MM.1S (cell line): ENCODE data around the gene MRPL52.

Experiments
- DNase-seq: peaks from one replicate; pipeline ENCODE4 v3.0.0-alpha.2; 2015
- H2AFZ ChIP-seq: fragments of 300-600 bp; sonication (generic); 2 replicates; pipeline ENCODE4 v1.6.0; 2016; ENCODE audit warnings: antibody characterized with exemption, low read length
- H3F3A ChIP-seq: fragments of 300-600 bp; sonication (generic); 2 replicates; pipeline ENCODE4 v1.6.1; 2016; ENCODE audit warnings: mild to moderate bottlenecking, antibody characterized with exemption, low read length, moderate library complexity, mixed read lengths; ENCODE audit not compliant: insufficient read depth
- H3K27ac ChIP-seq: fragments of 300-600 bp; sonication (generic); 2 replicates; pipeline ENCODE4 v1.5.1; 2016; ENCODE audit warnings: mild to moderate bottlenecking, low read length
- H3K27me3 ChIP-seq: fragments of 300-600 bp; sonication (generic); replicated peaks from 2 replicates; pipeline ENCODE4 v1.6.0; 2016; ENCODE audit warnings: low read length; ENCODE audit not compliant: insufficient read depth
- H3K36me3 ChIP-seq: fragments of 300-600 bp; sonication (generic); replicated peaks from 2 replicates; pipeline ENCODE4 v1.6.1; 2016; ENCODE audit warnings: mild to moderate bottlenecking, low read length, mixed read lengths; ENCODE audit not compliant: insufficient read depth
- H3K4me1 ChIP-seq: fragments of 300-600 bp; sonication (generic); 2 replicates; pipeline ENCODE4 v1.6.1; 2016; ENCODE audit warnings: low read length, mixed read lengths
- H3K4me2 ChIP-seq: fragments of 300-600 bp; sonication (generic); 2 replicates; pipeline ENCODE4 v1.6.0; 2016; ENCODE audit warnings: low read depth, low read length
- H3K4me3 ChIP-seq: fragments of 300-600 bp; sonication (generic); 2 replicates; pipeline ENCODE4 v1.5.1; 2016; ENCODE audit warnings: low read length, mixed read lengths
- H3K79me2 ChIP-seq: fragments of 300-600 bp; sonication (generic); 2 replicates; pipeline ENCODE4 v1.6.1; 2016; ENCODE audit warnings: mixed run types, low read length, mixed read lengths
- H3K9ac ChIP-seq: fragments of 300-600 bp; sonication (generic); 2 replicates; pipeline ENCODE4 v1.6.1; 2016; ENCODE audit warnings: low read length, mixed read lengths
- H3K9me2 ChIP-seq: fragments of 300-600 bp; sonication (generic); replicated peaks from 2 replicates; pipeline ENCODE4 v1.6.1; 2016; ENCODE audit warnings: mild to moderate bottlenecking, low read length, mixed read lengths; ENCODE audit not compliant: insufficient read depth
- H3K9me3 ChIP-seq: fragments of 300-600 bp; sonication (generic); replicated peaks from 2 replicates; pipeline ENCODE4 v1.6.1; 2016; ENCODE audit warnings: mild to moderate bottlenecking, low read length, mixed read lengths; ENCODE audit not compliant: insufficient read depth
- H4K20me1 ChIP-seq: fragments of 300-600 bp; sonication (generic); 2 replicates; pipeline ENCODE4 v1.6.1; 2016; ENCODE audit warnings: mild to moderate bottlenecking, low read length, moderate library complexity, mixed read lengths; ENCODE audit not compliant: insufficient read depth
- CTCF ChIP-seq: fragments of 300-600 bp; sonication (generic); IDR thresholded peaks from 2 replicates; pipeline ENCODE4 v1.5.1; 2016; ENCODE audit warnings: antibody characterized with exemption, low read length, mixed read lengths
- EZH2 ChIP-seq: fragments of 300-600 bp; sonication (generic); optimal IDR thresholded peaks from 2 replicates; pipeline ENCODE3; 2017; ENCODE audit warnings: low read depth, mild to moderate bottlenecking, antibody characterized with exemption, low read length, mixed read lengths
- EZH2phosphoT487 ChIP-seq: fragments of 300-600 bp; sonication (generic); IDR thresholded peaks from 2 replicates; pipeline ENCODE4 v1.6.1; 2018; ENCODE audit warnings: antibody characterized with exemption, low read length

MRPL52 gene

GRCh38 chr14:22846811-22847307 lies 17.2 kb downstream of the MRPL52 start:
- Histone ChIP-seq H3K4me2 (no peak overlapping the region), H3K27ac (no peak overlapping the region)
- DNase-seq: no peak

DNA sequence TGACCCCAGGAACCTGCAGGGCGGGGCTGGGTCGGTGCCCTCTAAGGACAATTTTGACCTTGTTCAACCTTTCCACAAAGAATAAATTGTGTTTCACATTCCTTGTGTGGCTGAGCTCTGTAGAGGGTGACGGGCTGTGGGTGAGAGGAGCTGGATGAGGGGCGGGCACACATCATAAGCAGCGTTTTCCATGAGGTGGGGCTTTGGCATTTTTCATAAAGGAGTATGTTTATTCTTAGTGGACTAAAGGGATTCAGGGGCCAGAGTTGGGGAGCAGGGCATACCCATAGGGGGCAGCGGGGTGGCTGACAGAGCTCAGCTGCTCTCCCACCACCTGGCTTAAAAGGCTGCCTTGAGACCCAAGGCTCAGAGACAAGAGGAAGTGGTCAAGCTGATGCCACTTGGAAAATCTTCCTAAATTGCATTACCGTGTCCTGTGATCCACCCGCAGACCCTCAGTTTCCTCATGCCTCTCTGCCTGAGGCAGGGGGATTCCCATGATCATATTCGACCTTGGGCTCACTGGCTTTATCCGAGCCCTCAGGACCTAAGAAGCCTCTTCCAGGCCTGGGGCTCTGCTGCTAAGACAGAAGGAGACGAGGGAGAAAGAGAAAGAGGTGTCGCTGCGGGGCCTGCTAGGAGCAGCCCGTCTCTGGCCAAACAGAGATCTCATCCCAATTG lies 18.1 kb downstream of the MRPL52 start:
- Histone ChIP-seq H3K36me3 (no peaks in the 10 kb centered on the region), H3K27ac (no peak overlapping the region), H3K9ac (no peak overlapping the region), H3K9me2 (no peaks in the 10 kb centered on the region), H2AFZ (no peak overlapping the region), H3F3A (no peaks in the 10 kb centered on the region), H3K4me1 (peaks cover under 1% of the 10 kb centered on the region; the same call in 1 of the 2 replicates), H3K9me3 (no peaks in the 10 kb centered on the region), H3K4me2 (no peak overlapping the region), H4K20me1 (no peaks in the 10 kb centered on the region), H3K4me3 (no peak overlapping the region), H3K79me2 (no peaks in the 10 kb centered on the region), H3K27me3 (no peaks in the 10 kb centered on the region)
- DNase-seq: no peak
- TF ChIP-seq EZH2: no peak
- TF ChIP-seq CTCF: no peak
- no peak for TF ChIP-seq EZH2phosphoT487

More at GRCh38 chr14:22846811-22847307, 17.2 kb downstream of the MRPL52 start:
- H4K20me1 ChIP-seq: no peaks in the 10 kb centered on the region
- H3K36me3 ChIP-seq: no peaks in the 10 kb centered on the region
- no peaks in the 10 kb centered on the region for H3F3A ChIP-seq
- no peak overlapping the region for H2AFZ ChIP-seq
- no peaks in the 10 kb centered on the region for H3K9me2 ChIP-seq
- TF ChIP-seq EZH2 (no peak), EZH2phosphoT487 (no peak), CTCF (no peak)
- no peaks in the 10 kb centered on the region for H3K4me1 ChIP-seq
- no peaks in the 10 kb centered on the region for H3K9me3 ChIP-seq
- H3K79me2 ChIP-seq: no peaks in the 10 kb centered on the region
- no peak overlapping the region for H3K4me3 ChIP-seq
- no peak overlapping the region for H3K9ac ChIP-seq
- H3K27me3 ChIP-seq: no peaks in the 10 kb centered on the region

DNA sequence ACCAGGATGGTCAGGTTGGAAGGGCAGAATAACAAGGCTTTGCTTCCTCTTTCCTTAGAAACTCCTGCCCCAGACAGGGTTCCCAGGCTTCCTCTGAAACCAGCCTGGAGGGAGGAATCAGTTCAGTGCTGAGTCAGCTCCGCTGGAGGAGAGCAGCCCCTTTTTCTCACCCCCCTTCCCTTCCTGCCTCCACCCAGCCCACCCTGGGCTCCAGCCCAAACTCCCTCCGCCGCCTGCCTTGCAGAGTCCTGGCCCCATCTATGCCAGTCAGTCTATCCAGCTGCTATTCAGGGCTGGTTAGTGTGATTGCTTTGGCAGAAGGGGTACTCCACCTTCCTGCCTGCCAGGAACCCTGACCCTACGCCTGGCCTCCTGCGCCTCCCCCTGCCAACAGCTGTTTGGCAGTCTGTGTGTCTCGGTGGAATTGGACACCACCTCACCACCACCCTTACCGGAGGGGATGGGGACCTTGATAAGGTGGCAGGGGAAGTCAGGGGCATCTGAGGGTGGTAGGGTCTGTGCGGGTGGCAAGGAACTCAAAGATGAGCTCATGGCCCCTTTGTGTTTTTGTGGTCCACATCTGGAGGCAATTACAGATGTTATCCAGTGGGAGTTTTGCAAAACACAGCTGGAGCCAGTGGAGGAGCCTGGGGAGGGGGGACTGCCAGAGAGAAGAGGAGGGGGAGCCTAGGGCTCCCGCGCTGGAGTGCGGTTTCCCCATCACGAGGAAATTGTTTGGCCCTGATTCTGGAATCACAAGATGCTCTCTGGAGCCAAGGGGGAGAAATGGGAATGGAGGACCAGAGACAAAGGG lies 18.9 kb downstream of the MRPL52 start:
- no peak overlapping the region for H3K9ac ChIP-seq
- no peak overlapping the region for H3K4me2 ChIP-seq
- H3K27me3 ChIP-seq: no peaks in the 10 kb centered on the region
- peaks cover 3% of the 10 kb centered on the region; the same call in 1 of the 2 replicates for H3K4me1 ChIP-seq
- no peaks in the 10 kb centered on the region for H3F3A ChIP-seq
- no peaks in the 10 kb centered on the region for H4K20me1 ChIP-seq
- no peak overlapping the region for H3K4me3 ChIP-seq
- no peaks in the 10 kb centered on the region for H3K9me2 ChIP-seq
- DNase-seq: no peak
- no peaks in the 10 kb centered on the region for H3K79me2 ChIP-seq
- TF ChIP-seq EZH2 (no peak), CTCF (no peak), EZH2phosphoT487 (no peak)
- no peaks in the 10 kb centered on the region for H3K9me3 ChIP-seq
- no peak overlapping the region for H2AFZ ChIP-seq
- no peak overlapping the region for H3K27ac ChIP-seq
- H3K36me3 ChIP-seq: no peaks in the 10 kb centered on the region
